ENCODE measurements around the gene TAPT1. TPM values are rescaled to one million over a fixed set of nuclear protein-coding genes. Genes with fewer than 3 reads are reported as not detected.

Gene TAPT1
- total and polyA plus RNA-seq, 9 of the 15 experiments (the other 6 are each of a cell fraction or from before 2014, with no cell fraction given): 1.6 to 36.7 (median 20.7) TPM

GRCh38 chr4:16265820-16266219, 39.5 kb upstream of the TAPT1 start:
- Histone ChIP-seq H3K79me2 (ENCODE audit: control insufficient read depth, insufficient read depth, low read length) (no peaks in the 10 kb centered on the region), H3K9me1 (ENCODE audit: control insufficient read depth, insufficient read depth, low read length) (no peaks in the 10 kb centered on the region), H3K27me3 (ENCODE audit: control insufficient read depth in 2 of 2, insufficient read depth in 2 of 2, low read length in 2 of 2) (no peaks in the 10 kb centered on the region), H3K9me3 (replicated peaks; ENCODE audit: control insufficient read depth, insufficient read depth, low read depth, low read length) (no peaks in the 10 kb centered on the region), H3K4me1 (replicated peaks in 1 of 2; ENCODE audit: control insufficient read depth in 2 of 2, insufficient read depth in 2 of 2, low read length in 2 of 2) (no peaks in the 10 kb centered on the region), H4K20me1 (replicated peaks; ENCODE audit: control insufficient read depth, insufficient read depth, low read length) (no peaks in the 10 kb centered on the region), H3K4me3 (no peak overlapping the region), H2AFZ (ENCODE audit: low read depth, low read length) (no peak overlapping the region), H3K36me3 (ENCODE audit: control insufficient read depth, insufficient read depth, low read length) (no peaks in the 10 kb centered on the region), H3K4me2 (ENCODE audit: insufficient read depth, low read length) (no peak overlapping the region), H3K9ac (ENCODE audit: insufficient read depth in 1 of 2, low read depth in 2 of 2, low read length in 2 of 2) (no peak overlapping the region), H3K27ac (ENCODE audit: extremely low read depth, low read depth, low read length) (no peak overlapping the region)
- POLR2A ChIA-PET: interaction anchor here (0.6 kb wide), 1 partner anchor 305 kb away, joined by 3 read pairs; no protein-coding TSS in a partner anchor
- in situ Hi-C loops (cut with MboI): loop anchor here (5.0 to 25.0 kb wide), 2 partner anchors 234 to 454 kb away; no protein-coding TSS in a partner anchor
- CTCF ChIA-PET (ENCODE audit: low intra/inter-chr PET ratio): interaction anchor here (2.0 kb wide), 1 partner anchor 240 kb away, joined by 28 read pairs; no protein-coding TSS in a partner anchor
- intact Hi-C loops (cut with micrococcal nuclease): loop anchor here (1.0 to 10.0 kb wide), 4 partner anchors 240 to 787 kb away; no protein-coding TSS in a partner anchor
- DNase-seq (ENCODE audit: extremely low read depth in 1 of 4, low spot score in 3 of 4) (no peak), ATAC-seq (no peak), FAIRE-seq (no peak)
- WGBS (ENCODE audit: insufficient coverage, low coverage, missing lambda C conversion rate): 0% methylated on average over 3 of the region's 3 CpGs
- no TSS peak for BruUV-seq (replicated peaks)
- no peak for TF ChIP-seq KLF1 (tag; IDR thresholded peaks at IDR 0.05)
- no peak for TF ChIP-seq CEBPZ (IDR thresholded peaks at IDR 0.05; ENCODE audit: borderline replicate concordance, low read depth, low read length)
- no peak for TF ChIP-seq BRD9 (IDR thresholded peaks at IDR 0.05; ENCODE audit: low read depth, partially characterized antibody)
- no peak for TF ChIP-seq CBX2 (IDR thresholded peaks at IDR 0.05; ENCODE audit: insufficient read depth, low read length, poor library complexity, severe bottlenecking)
- TF ChIP-seq U2AF1 (optimal IDR thresholded peaks at IDR 0.05; ENCODE audit: low read depth, low read length): no peak
- no peak for TF ChIP-seq SIN3A (IDR thresholded peaks at IDR 0.05; ENCODE audit: borderline replicate concordance in 2 of 2, control insufficient read depth in 1 of 2, low read depth in 2 of 2, low read length in 2 of 2)
- no peak for TF ChIP-seq BCL6 (CRISPR knock-in tag; IDR thresholded peaks at IDR 0.05)
- TF ChIP-seq ZNF830 (CRISPR knock-in tag; IDR thresholded peaks at IDR 0.05): no peak
- TF ChIP-seq ZFP1 (CRISPR knock-in tag; IDR thresholded peaks at IDR 0.05): no peak

All from K562 (cell line).